Vagina (tissue), 2 donors: ENCODE results near the gene OR2B6. TPM values are rescaled to one million over a fixed set of nuclear protein-coding genes. Genes with fewer than 3 reads are reported as not detected.

Source experiments
- DNase-seq, 2 donors: peaks; one replicate each; pipeline ENCODE4 v3.0.0-alpha.2; 2017; ENCODE audit errors: extremely low spot score in 2 of 2
- H3K27ac ChIP-seq: fragments of 200-600 bp; sonication (generic); one replicate; pipeline ENCODE4 v1.5.1; 2019
- H3K27me3 ChIP-seq: fragments of 200-600 bp; sonication (generic); one replicate; pipeline ENCODE4 v1.5.1; 2019
- H3K36me3 ChIP-seq, 2 donors: fragments of 200-600 bp; sonication (generic); one replicate each; pipeline ENCODE4 v1.5.1; 2017 to 2019
- H3K4me1 ChIP-seq: fragments of 200-600 bp; sonication (generic); one replicate; pipeline ENCODE4 v1.5.1; 2019
- H3K4me3 ChIP-seq, 2 donors: fragments of 200-600 bp; sonication (generic); 1 replicate in 1 of 2; 2 replicates in 1 of 2; pipeline ENCODE4 v1.5.1; 2016 to 2019
- H3K9me3 ChIP-seq: fragments of 200-600 bp; sonication (generic); one replicate; pipeline ENCODE4 v1.5.1; 2019
- CTCF ChIP-seq, 3 experiments: fragments of 450-650 bp in 2 of 3; fragments of 200-600 bp in 1 of 3; sonication (generic) in 1 of 3; IDR thresholded peaks; one replicate each; pipeline ENCODE4 v1.5.1; 2017 to 2019; ENCODE audit warnings: antibody characterized with exemption in 3 of 3, mild to moderate bottlenecking in 2 of 3, moderate library complexity in 2 of 3
- POLR2A ChIP-seq, 2 donors: fragments of 450-650 bp; IDR thresholded peaks; one replicate each; pipeline ENCODE4 v1.6.1; 2017; ENCODE audit warnings: antibody characterized with exemption in 2 of 2, mild to moderate bottlenecking in 2 of 2, moderate library complexity in 2 of 2
- POLR2AphosphoS5 ChIP-seq, 2 donors: sonication (generic); formaldehyde crosslinking; IDR thresholded peaks; one replicate each; pipeline ENCODE4 v1.9.0; 2017; ENCODE audit warnings: antibody characterized with exemption in 2 of 2, mild to moderate bottlenecking in 2 of 2, low read depth in 1 of 2; ENCODE audit not compliant: insufficient read depth in 1 of 2
- intact Hi-C: fragments of 100-400 bp; cut with DNase I; formaldehyde crosslinking; loops from one replicate; pipeline ENCODE4 v1.15.1; 2023
- total RNA-seq: library from RNA; depleted of rRNA; stranded (reverse); fragments of >200 nt; gene quantifications from one replicate; pipeline ENCODE4 v1.2.3, GENCODE V29; 2016

Gene OR2B6
- total RNA-seq, 1 donor from 2014 or later, result not detected

- Histone ChIP-seq H3K36me3 (no peaks in the 10 kb centered on the region), H3K4me1 (no peaks in the 10 kb centered on the region), H3K4me3 (no peak overlapping the region), H3K27me3 (no peaks in the 10 kb centered on the region), H3K9me3 (no peaks in the 10 kb centered on the region), H3K27ac (no peak overlapping the region)
- DNase-seq, result no peak
- TF ChIP-seq POLR2A (IDR thresholded peaks at IDR 0.05), result no peak
- no peak for TF ChIP-seq POLR2AphosphoS5 (IDR thresholded peaks at IDR 0.05; ENCODE audit: insufficient read depth in 1 of 2, low read depth in 1 of 2)
- no peak for TF ChIP-seq CTCF (IDR thresholded peaks at IDR 0.05)
- intact Hi-C loops, result no loop called here
Observed at GRCh38 chr6:28000351-28001045, 43.5 kb downstream of the OR2B6 start.

GRCh38 chr6:28001351-28001750, 44.3 kb downstream of the OR2B6 start:
- no peak for DNase-seq
- Histone ChIP-seq H3K27me3 (no peaks in the 10 kb centered on the region), H3K36me3 (no peaks in the 10 kb centered on the region), H3K4me3 (no peak overlapping the region), H3K27ac (no peak overlapping the region), H3K4me1 (no peaks in the 10 kb centered on the region), H3K9me3 (no peaks in the 10 kb centered on the region)
- no peak for TF ChIP-seq CTCF (IDR thresholded peaks at IDR 0.05)
- no peak for TF ChIP-seq POLR2A (IDR thresholded peaks at IDR 0.05)
- no peak for TF ChIP-seq POLR2AphosphoS5 (IDR thresholded peaks at IDR 0.05; ENCODE audit: insufficient read depth in 1 of 2, low read depth in 1 of 2)
- intact Hi-C loops, result no loop called here

GRCh38 chr6:28001751-28002150, 44.7 kb downstream of the OR2B6 start:
- H3K36me3 ChIP-seq, result no peaks in the 10 kb centered on the region
- no peaks in the 10 kb centered on the region for H3K9me3 ChIP-seq
- intact Hi-C loops, result no loop called here
- DNase-seq, result no peak
- no peak for TF ChIP-seq POLR2A (IDR thresholded peaks at IDR 0.05)
- no peak for TF ChIP-seq POLR2AphosphoS5 (IDR thresholded peaks at IDR 0.05; ENCODE audit: insufficient read depth in 1 of 2, low read depth in 1 of 2)
- TF ChIP-seq CTCF (IDR thresholded peaks at IDR 0.05), result no peak
- H3K27me3 ChIP-seq, result no peaks in the 10 kb centered on the region
- no peak overlapping the region for H3K4me3 ChIP-seq
- no peak overlapping the region for H3K27ac ChIP-seq
- H3K4me1 ChIP-seq, result no peaks in the 10 kb centered on the region

GRCh38 chr6:28002161-28002560, 45.1 kb downstream of the OR2B6 start:
- Histone ChIP-seq H3K9me3 (no peaks in the 10 kb centered on the region), H3K27ac (no peak overlapping the region), H3K36me3 (no peaks in the 10 kb centered on the region), H3K4me3 (no peak overlapping the region), H3K4me1 (no peaks in the 10 kb centered on the region), H3K27me3 (no peaks in the 10 kb centered on the region)
- no peak for DNase-seq
- no peak for TF ChIP-seq POLR2AphosphoS5 (IDR thresholded peaks at IDR 0.05; ENCODE audit: insufficient read depth in 1 of 2, low read depth in 1 of 2)
- TF ChIP-seq POLR2A (IDR thresholded peaks at IDR 0.05), result no peak
- no peak for TF ChIP-seq CTCF (IDR thresholded peaks at IDR 0.05)
- intact Hi-C loops, result no loop called here

GRCh38 chr6:28003059-28003458, 46.0 kb downstream of the OR2B6 start:
- Histone ChIP-seq H3K27ac (no peak overlapping the region), H3K9me3 (no peaks in the 10 kb centered on the region), H3K4me3 (no peak overlapping the region), H3K4me1 (no peaks in the 10 kb centered on the region), H3K36me3 (no peaks in the 10 kb centered on the region), H3K27me3 (no peaks in the 10 kb centered on the region)
- no peak for DNase-seq
- intact Hi-C loops, result no loop called here
- TF ChIP-seq CTCF (IDR thresholded peaks at IDR 0.05) (no peak), POLR2AphosphoS5 (IDR thresholded peaks at IDR 0.05; ENCODE audit: insufficient read depth in 1 of 2, low read depth in 1 of 2) (no peak), POLR2A (IDR thresholded peaks at IDR 0.05) (no peak)
